HEK293T (cell line): Measurements from ENCODE around the gene OVOL1.

ENCODE experiments used
- ARNT ChIP-seq: fragments of 450-650 bp; IDR thresholded peaks from 2 replicates; pipeline ENCODE4 v1.6.1; 2017; ENCODE audit warnings: mild to moderate bottlenecking
- BHLHE40 ChIP-seq: fragments of 450-650 bp; IDR thresholded peaks from 2 replicates; pipeline ENCODE4 v1.6.1; 2016; ENCODE audit warnings: mild to moderate bottlenecking, moderate library complexity, borderline replicate concordance
- FOXA1 ChIP-seq: fragments of 450-650 bp; IDR thresholded peaks from 2 replicates; pipeline ENCODE4 v1.6.1; 2016; ENCODE audit warnings: mild to moderate bottlenecking
- HDGF ChIP-seq: fragments of 450-650 bp; IDR thresholded peaks from 2 replicates; pipeline ENCODE4 v1.6.1; 2017; ENCODE audit warnings: antibody characterized with exemption, borderline replicate concordance
- SP1 ChIP-seq: fragments of 450-650 bp; IDR thresholded peaks from 2 replicates; pipeline ENCODE4 v1.6.1; 2017
- SUZ12 ChIP-seq: fragments of 450-650 bp; IDR thresholded peaks from 2 replicates; pipeline ENCODE4 v1.6.1; 2016; ENCODE audit warnings: mild to moderate bottlenecking
- ZNF384 ChIP-seq: fragments of 450-650 bp; IDR thresholded peaks from 2 replicates; pipeline ENCODE4 v1.6.1; 2016
- TF ChIP-seq, protein P1 (sequence below): fragments of 450-650 bp; IDR thresholded peaks from 2 replicates; pipeline ENCODE4 v1.6.1; 2016

DNA sequence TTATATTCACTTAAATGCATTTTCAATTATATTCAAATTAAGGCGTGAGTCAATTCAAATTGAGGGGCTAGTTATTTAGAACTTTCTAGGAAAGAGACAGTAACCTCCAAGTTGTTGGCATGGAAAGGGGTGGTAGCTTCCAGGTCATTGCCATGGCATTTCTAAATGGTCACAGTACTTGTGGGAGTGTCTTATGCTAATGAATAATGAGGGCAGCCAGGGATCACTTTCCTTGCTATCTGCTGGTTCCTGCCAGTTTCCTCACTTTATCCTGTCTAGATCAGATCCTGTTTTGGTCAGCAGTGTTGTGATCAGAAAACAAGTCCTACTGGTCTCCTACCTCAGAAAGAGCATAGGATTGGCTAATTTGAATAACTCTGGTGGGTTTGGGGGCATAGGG, 44.5 kb upstream of the OVOL1 start:
- TF ChIP-seq HDGF (no peak), FOXA1 (no peak), BHLHE40 (no peak), SUZ12 (no peak), ZNF384 (no peak), ARNT (no peak), SP1 (no peak)
- TF ChIP-seq, protein P1, sequence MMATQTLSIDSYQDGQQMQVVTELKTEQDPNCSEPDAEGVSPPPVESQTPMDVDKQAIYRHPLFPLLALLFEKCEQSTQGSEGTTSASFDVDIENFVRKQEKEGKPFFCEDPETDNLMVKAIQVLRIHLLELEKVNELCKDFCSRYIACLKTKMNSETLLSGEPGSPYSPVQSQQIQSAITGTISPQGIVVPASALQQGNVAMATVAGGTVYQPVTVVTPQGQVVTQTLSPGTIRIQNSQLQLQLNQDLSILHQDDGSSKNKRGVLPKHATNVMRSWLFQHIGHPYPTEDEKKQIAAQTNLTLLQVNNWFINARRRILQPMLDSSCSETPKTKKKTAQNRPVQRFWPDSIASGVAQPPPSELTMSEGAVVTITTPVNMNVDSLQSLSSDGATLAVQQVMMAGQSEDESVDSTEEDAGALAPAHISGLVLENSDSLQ = no peak
